ENCODE data around the gene NCAM1. TPM values are rescaled to one million over a fixed set of nuclear protein-coding genes. Genes with fewer than 3 reads are reported as not detected.

The NCAM1 gene
- total and polyA plus RNA-seq, 2 donors (not counting 3 experiments of a cell fraction or from before 2014, with no cell fraction given) = 0.03 TPM; not detected in 1

DNA sequence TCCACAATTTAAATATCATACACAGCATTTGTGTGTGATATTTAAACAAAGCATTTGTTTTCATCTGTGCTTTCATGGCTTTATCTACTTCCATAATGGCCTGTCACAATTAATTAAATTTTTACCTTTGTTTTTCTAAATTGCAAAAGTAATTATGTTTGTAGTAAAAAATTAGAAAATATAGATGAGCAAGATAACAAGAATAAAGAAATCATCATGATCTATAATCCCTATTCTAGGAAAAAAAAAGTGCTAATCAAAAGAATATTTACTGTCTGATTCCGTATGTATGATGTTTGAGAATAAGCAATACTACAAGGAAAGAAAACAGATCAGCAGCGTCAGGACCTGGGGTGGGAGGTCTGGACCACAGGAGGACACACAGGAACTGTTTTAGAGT lies 149.9 kb downstream of the NCAM1 start:
- ChIA-PET POLR2A (no interaction called here), CTCF (no interaction called here)
- H3K79me2 ChIP-seq (ENCODE audit: control insufficient read depth, insufficient read depth, low read length) = no peaks in the 10 kb centered on the region
- intact Hi-C loops (cut with micrococcal nuclease) (no loop called here), dilution Hi-C loops (cut with MboI; ENCODE audit: extremely low pct_ligation_motif_present, low sequenced_read_pairs) (no loop called here)
- H3K36me3 ChIP-seq (ENCODE audit: control insufficient read depth in 2 of 2, extremely low read depth in 1 of 2, insufficient read depth in 2 of 2, low read length in 2 of 2) = no peaks in the 10 kb centered on the region
- H3K4me1 ChIP-seq (ENCODE audit: control insufficient read depth, extremely low read depth, insufficient read depth, low read length) = no peaks in the 10 kb centered on the region
- TF ChIP-seq JUN (IDR thresholded peaks at IDR 0.05; ENCODE audit: borderline replicate concordance, insufficient read depth, insufficient read length, low read depth) (no peak), MYC (IDR thresholded peaks at IDR 0.05; ENCODE audit: low read depth, low read length) (no peak), POLR2AphosphoS5 (IDR thresholded peaks at IDR 0.05; ENCODE audit: insufficient read depth, low read depth, low read length) (no peak)
- TF ChIP-seq, protein P1, sequence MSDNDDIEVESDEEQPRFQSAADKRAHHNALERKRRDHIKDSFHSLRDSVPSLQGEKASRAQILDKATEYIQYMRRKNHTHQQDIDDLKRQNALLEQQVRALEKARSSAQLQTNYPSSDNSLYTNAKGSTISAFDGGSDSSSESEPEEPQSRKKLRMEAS (IDR thresholded peaks at IDR 0.05; ENCODE audit: insufficient read depth, insufficient read length) = no peak
- no peak overlapping the region for H3K4me3 ChIP-seq (replicated peaks in 1 of 3; ENCODE audit: insufficient read depth in 1 of 3, low read depth in 1 of 3, low read length in 3 of 3)
- no peak for FAIRE-seq
- H3K4me2 ChIP-seq (ENCODE audit: insufficient read depth, low read length) = no peak overlapping the region
- no peak overlapping the region for H3K27ac ChIP-seq (ENCODE audit: insufficient read depth, low read depth, low read length)
- no peaks in the 10 kb centered on the region for H3K27me3 ChIP-seq (ENCODE audit: control insufficient read depth in 2 of 2, insufficient read depth in 2 of 2, low read length in 2 of 2)
- H4K20me1 ChIP-seq (replicated peaks; ENCODE audit: control insufficient read depth, extremely low read depth, insufficient read depth, low read length) = no peaks in the 10 kb centered on the region
- no peaks in the 10 kb centered on the region for H3K9me1 ChIP-seq (replicated peaks; ENCODE audit: control insufficient read depth, extremely low read depth, insufficient read depth, low read length)
- no peaks in the 10 kb centered on the region for H3K9me3 ChIP-seq (replicated peaks; ENCODE audit: control insufficient read depth, insufficient read depth, low read length)
- no TSS peak for BruUV-seq (replicated peaks)
- no peak for DNase-seq (ENCODE audit: low read depth, low spot score)
- no peak overlapping the region for H3K9ac ChIP-seq (replicated peaks; ENCODE audit: extremely low read depth, insufficient read depth, low read length)
- H2AFZ ChIP-seq (ENCODE audit: low read depth, low read length) = no peak overlapping the region

DNA sequence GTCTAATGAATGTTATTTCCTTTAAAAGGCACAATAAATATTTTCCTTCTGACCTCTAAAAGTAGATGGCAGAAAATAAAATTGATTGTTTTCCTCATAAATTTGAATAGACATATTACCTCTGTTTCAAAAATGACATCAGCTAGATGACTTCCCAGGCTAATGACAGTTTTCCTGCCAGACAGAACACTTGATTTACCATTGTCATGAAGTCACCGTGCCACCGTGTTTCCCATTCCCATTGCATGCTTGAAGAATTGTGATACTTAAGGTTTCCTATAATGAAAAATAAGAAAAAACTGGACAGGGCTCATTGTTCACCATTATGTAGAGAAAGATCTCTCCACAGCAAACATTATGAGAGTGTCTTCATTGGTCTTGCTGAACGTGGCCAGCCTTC lies 151.1 kb downstream of the NCAM1 start:
- no peak for FAIRE-seq
- Histone ChIP-seq H3K9me1 (replicated peaks; ENCODE audit: control insufficient read depth, extremely low read depth, insufficient read depth, low read length) (no peaks in the 10 kb centered on the region), H3K27me3 (ENCODE audit: control insufficient read depth in 2 of 2, insufficient read depth in 2 of 2, low read length in 2 of 2) (no peaks in the 10 kb centered on the region), H3K36me3 (ENCODE audit: control insufficient read depth in 2 of 2, extremely low read depth in 1 of 2, insufficient read depth in 2 of 2, low read length in 2 of 2) (no peaks in the 10 kb centered on the region), H3K79me2 (ENCODE audit: control insufficient read depth, insufficient read depth, low read length) (no peaks in the 10 kb centered on the region), H3K4me2 (ENCODE audit: insufficient read depth, low read length) (no peak overlapping the region), H3K27ac (ENCODE audit: insufficient read depth, low read depth, low read length) (no peak overlapping the region), H3K9me3 (replicated peaks; ENCODE audit: control insufficient read depth, insufficient read depth, low read length) (no peaks in the 10 kb centered on the region), H3K4me3 (replicated peaks in 1 of 3; ENCODE audit: insufficient read depth in 1 of 3, low read depth in 1 of 3, low read length in 3 of 3) (no peak overlapping the region), H3K4me1 (ENCODE audit: control insufficient read depth, extremely low read depth, insufficient read depth, low read length) (no peaks in the 10 kb centered on the region), H3K9ac (replicated peaks; ENCODE audit: extremely low read depth, insufficient read depth, low read length) (no peak overlapping the region), H4K20me1 (replicated peaks; ENCODE audit: control insufficient read depth, extremely low read depth, insufficient read depth, low read length) (no peaks in the 10 kb centered on the region), H2AFZ (ENCODE audit: low read depth, low read length) (no peak overlapping the region)
- dilution Hi-C loops (cut with MboI; ENCODE audit: extremely low pct_ligation_motif_present, low sequenced_read_pairs) = no loop called here
- TF ChIP-seq GATA2 (IDR thresholded peaks at IDR 0.05; ENCODE audit: insufficient read depth, insufficient read length, low read depth, low read length) = no peak
- no peak for TF ChIP-seq MYC (IDR thresholded peaks at IDR 0.05; ENCODE audit: low read depth, low read length)
- no peak for TF ChIP-seq POLR2AphosphoS5 (IDR thresholded peaks at IDR 0.05; ENCODE audit: insufficient read depth, low read depth, low read length)
- no peak for TF ChIP-seq POLR2A (IDR thresholded peaks at IDR 0.05; ENCODE audit: low read depth, low read length)
- TF ChIP-seq, protein P1 (IDR thresholded peaks at IDR 0.05; ENCODE audit: insufficient read depth, insufficient read length) = no peak
- TF ChIP-seq EZH2 (IDR thresholded peaks at IDR 0.05; ENCODE audit: borderline replicate concordance, low read depth, low read length, severe bottlenecking) = no peak
- TF ChIP-seq, protein P2, sequence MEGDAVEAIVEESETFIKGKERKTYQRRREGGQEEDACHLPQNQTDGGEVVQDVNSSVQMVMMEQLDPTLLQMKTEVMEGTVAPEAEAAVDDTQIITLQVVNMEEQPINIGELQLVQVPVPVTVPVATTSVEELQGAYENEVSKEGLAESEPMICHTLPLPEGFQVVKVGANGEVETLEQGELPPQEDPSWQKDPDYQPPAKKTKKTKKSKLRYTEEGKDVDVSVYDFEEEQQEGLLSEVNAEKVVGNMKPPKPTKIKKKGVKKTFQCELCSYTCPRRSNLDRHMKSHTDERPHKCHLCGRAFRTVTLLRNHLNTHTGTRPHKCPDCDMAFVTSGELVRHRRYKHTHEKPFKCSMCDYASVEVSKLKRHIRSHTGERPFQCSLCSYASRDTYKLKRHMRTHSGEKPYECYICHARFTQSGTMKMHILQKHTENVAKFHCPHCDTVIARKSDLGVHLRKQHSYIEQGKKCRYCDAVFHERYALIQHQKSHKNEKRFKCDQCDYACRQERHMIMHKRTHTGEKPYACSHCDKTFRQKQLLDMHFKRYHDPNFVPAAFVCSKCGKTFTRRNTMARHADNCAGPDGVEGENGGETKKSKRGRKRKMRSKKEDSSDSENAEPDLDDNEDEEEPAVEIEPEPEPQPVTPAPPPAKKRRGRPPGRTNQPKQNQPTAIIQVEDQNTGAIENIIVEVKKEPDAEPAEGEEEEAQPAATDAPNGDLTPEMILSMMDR (IDR thresholded peaks at IDR 0.05; ENCODE audit: extremely low read depth in 1 of 2, insufficient read depth in 1 of 2, low read depth in 1 of 2, low read length in 2 of 2) = no peak
- no peak for TF ChIP-seq JUN (IDR thresholded peaks at IDR 0.05; ENCODE audit: borderline replicate concordance, insufficient read depth, insufficient read length, low read depth)
- no peak for TF ChIP-seq FOS (IDR thresholded peaks at IDR 0.05; ENCODE audit: borderline replicate concordance, insufficient read depth, low read length)
- POLR2A ChIA-PET = no interaction called here
- no TSS peak for BruUV-seq (replicated peaks)
- CTCF ChIA-PET = no interaction called here
- intact Hi-C loops (cut with micrococcal nuclease) = no loop called here
- no peak for DNase-seq (ENCODE audit: low read depth, low spot score)

Data from endothelial cell of umbilical vein (primary cell).